GM18519 (cell line): Measurements from ENCODE around the gene TBC1D14.

Experiments used
- ATAC-seq: cut with Tn5 transposase; IDR thresholded peaks from one replicate; pipeline ENCODE4 v1.9.1; 2021; ENCODE audit warnings: mild to moderate bottlenecking, moderate library complexity; ENCODE audit not compliant: unreplicated experiment, low FRiP score

Gene TBC1D14

GRCh38 chr4:6926081-6926480, 16.5 kb downstream of the TBC1D14 start:
- no peak for ATAC-seq

- ATAC-seq = no peak
Measured at GRCh38 chr4:6926681-6927478, 17.3 kb downstream of the TBC1D14 start.

- ATAC-seq = no peak
Measured at GRCh38 chr4:6928081-6928480, 18.5 kb downstream of the TBC1D14 start.

GRCh38 chr4:6929339-6929811, 19.7 kb downstream of the TBC1D14 start:
- no peak for ATAC-seq

GRCh38 chr4:6929812-6930464, 20.3 kb downstream of the TBC1D14 start:
- no peak for ATAC-seq

GRCh38 chr4:6932475-6932874, 22.8 kb downstream of the TBC1D14 start:
- ATAC-seq = no peak

GRCh38 chr4:6932918-6933317, 23.3 kb downstream of the TBC1D14 start:
- no peak for ATAC-seq

- no peak for ATAC-seq
Measured at GRCh38 chr4:6933691-6934430, 24.2 kb downstream of the TBC1D14 start.

GRCh38 chr4:6935965-6936364, 26.3 kb downstream of the TBC1D14 start:
- ATAC-seq = no peak

GRCh38 chr4:6937201-6937600, 27.6 kb downstream of the TBC1D14 start:
- no peak for ATAC-seq

GRCh38 chr4:6937754-6938153, 28.1 kb downstream of the TBC1D14 start:
- no peak for ATAC-seq

GRCh38 chr4:6938237-6938636, 28.6 kb downstream of the TBC1D14 start:
- no peak for ATAC-seq

- ATAC-seq = no peak
Measured at GRCh38 chr4:6938647-6939271, 29.1 kb downstream of the TBC1D14 start.

GRCh38 chr4:6939761-6940743, 30.4 kb downstream of the TBC1D14 start:
- no peak for ATAC-seq

GRCh38 chr4:6940744-6941137, 31.1 kb downstream of the TBC1D14 start:
- ATAC-seq = no peak

GRCh38 chr4:6941796-6942195, 32.2 kb downstream of the TBC1D14 start:
- no peak for ATAC-seq

- peak; percentile 69 for ATAC-seq
Measured at GRCh38 chr4:6942238-6942800, 32.7 kb downstream of the TBC1D14 start.

GRCh38 chr4:6943012-6943884, 33.6 kb downstream of the TBC1D14 start:
- ATAC-seq = no peak
